T-helper 2 cell treated with Interferon-gamma antibody and Interleukin-4, amounts not matched to agents 5 μg/mL and 100 μg/mL, for 36 hours (primary cell): ENCODE results near the gene C9orf50.

Source experiments
- DNase-seq: peaks from one replicate; pipeline ENCODE4 v3.0.0; 2021; ENCODE audit warnings: low spot score
- H3K27ac Mint-ChIP-seq: one replicate; pipeline ENCODE4 v1.8.0; 2021; ENCODE audit warnings: mild to moderate bottlenecking, mixed read lengths
- H3K27me3 Mint-ChIP-seq: one replicate; pipeline ENCODE4 v1.8.0; 2021; ENCODE audit warnings: low read depth, mixed read lengths
- H3K36me3 Mint-ChIP-seq: one replicate; pipeline ENCODE4 v1.8.0; 2021; ENCODE audit warnings: low read depth, mixed read lengths
- H3K4me1 Mint-ChIP-seq: one replicate; pipeline ENCODE4 v1.8.0; 2021; ENCODE audit warnings: low read depth, mixed read lengths
- H3K4me3 Mint-ChIP-seq: one replicate; pipeline ENCODE4 v1.8.0; 2022; ENCODE audit warnings: mild to moderate bottlenecking, moderate library complexity, mixed read lengths
- H3K9me3 Mint-ChIP-seq: one replicate; pipeline ENCODE4 v1.8.0; 2021; ENCODE audit warnings: mixed read lengths

C9orf50 gene

DNA sequence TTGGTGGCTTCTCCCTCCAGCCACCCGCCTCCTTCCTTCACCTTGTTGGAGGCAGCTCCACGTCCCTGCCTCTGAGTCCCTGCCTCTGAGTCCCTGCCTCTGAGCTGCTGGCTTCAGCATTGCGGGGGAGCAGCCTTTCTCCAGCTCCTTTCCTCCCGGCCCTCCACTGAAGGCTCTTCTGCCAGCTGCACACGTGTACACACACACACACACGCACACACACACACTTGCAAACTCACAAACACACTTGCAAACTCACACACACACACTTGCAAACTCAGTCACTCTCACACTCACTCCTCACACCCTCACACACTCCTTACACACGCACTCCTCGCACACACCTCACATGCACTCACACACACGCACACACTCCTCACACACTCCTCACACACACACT lies 45.1 kb downstream of the C9orf50 start:
- H3K27me3 Mint-ChIP-seq = peaks cover 2% of the 10 kb centered on the region
- H3K4me1 Mint-ChIP-seq = peaks cover 32% of the 10 kb centered on the region
- peak overlapping the region; percentile 2 for H3K4me3 Mint-ChIP-seq
- H3K9me3 Mint-ChIP-seq = peaks cover 7% of the 10 kb centered on the region
- DNase-seq = no peak
- H3K27ac Mint-ChIP-seq = peak overlapping the region; percentile 67
- peaks cover 2% of the 10 kb centered on the region for H3K36me3 Mint-ChIP-seq

DNA sequence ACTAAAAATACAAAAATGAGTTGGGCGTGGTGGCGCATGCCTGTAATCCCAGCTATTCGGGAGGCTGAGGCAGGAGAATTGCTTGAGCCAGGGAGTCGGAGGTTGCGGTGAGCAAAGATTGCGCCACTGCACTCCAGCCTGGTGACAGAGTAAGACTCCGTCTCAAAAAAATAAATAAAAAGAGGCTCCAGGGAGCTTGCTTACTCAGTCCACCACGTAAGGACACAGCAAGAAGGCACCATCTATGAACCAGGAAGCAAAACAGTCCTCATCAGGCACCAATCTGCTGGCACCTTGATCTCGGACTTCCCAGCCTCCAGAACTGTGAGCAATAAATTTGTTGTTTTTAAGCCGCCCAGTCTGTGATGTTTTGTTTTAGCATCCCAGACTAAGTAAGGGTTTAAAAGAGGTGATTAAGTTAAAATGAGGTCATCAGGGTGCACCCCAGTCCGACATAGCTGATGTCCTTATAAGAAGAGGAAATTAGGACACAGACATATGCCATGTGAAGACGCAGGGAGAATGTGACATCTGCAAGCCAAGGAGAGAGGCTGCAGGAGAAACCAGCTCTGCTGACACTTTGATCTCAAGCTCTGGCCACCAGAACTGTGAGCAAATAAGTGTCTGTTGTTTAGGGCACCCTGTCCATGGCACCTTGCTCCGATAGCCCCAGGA lies 45.9 kb downstream of the C9orf50 start:
- H3K4me3 Mint-ChIP-seq = no peak overlapping the region
- H3K4me1 Mint-ChIP-seq = peaks cover 28% of the 10 kb centered on the region
- peaks cover 7% of the 10 kb centered on the region for H3K9me3 Mint-ChIP-seq
- H3K36me3 Mint-ChIP-seq = peaks cover 2% of the 10 kb centered on the region
- H3K27ac Mint-ChIP-seq = no peak overlapping the region
- H3K27me3 Mint-ChIP-seq = peaks cover 2% of the 10 kb centered on the region
- DNase-seq = no peak

DNA sequence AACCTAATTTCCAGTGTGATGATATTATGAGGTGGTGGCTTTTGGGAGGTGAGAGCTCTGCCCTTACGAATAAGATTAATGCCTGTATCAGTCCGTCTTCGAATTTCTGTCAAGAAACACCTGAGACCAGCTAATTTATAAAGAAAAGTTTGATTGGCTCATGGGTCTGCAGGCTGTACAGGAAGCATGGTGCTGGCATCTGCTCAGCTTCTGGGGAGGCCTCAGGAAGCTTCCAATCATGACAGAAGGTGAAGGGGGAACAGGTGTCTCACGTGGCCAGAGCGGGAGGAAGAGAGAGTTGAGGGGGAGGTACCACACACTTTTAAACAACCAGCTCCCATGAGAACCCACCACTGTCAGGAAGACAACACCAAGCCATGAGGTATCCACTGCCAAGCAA lies 46.9 kb downstream of the C9orf50 start:
- Mint-ChIP-seq H3K4me3 (no peak overlapping the region), H3K36me3 (peaks cover 3% of the 10 kb centered on the region), H3K27ac (no peak overlapping the region), H3K4me1 (peaks cover 23% of the 10 kb centered on the region), H3K9me3 (peaks cover 7% of the 10 kb centered on the region), H3K27me3 (peaks cover 7% of the 10 kb centered on the region)
- DNase-seq = no peak

DNA sequence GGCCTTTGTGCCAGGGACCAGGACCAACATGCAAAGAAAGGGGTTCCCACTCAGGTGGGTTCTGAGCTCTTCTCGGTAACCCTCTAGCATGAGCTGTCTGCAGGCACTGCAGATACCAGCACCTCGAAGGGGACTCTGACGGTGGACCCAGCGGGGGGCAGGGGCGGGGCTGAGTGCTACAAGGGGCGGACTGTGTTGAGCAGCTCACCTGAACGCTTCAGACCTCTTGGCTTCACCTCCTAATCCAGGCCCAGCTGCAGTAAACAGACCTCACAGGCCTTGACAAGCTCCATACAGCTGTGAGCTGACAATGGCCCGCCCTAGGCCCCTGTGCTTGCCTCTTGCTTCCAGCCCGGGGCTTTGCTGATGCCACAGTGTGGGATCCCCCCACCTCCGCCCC lies 48.4 kb downstream of the C9orf50 start:
- H3K36me3 Mint-ChIP-seq = peaks cover 3% of the 10 kb centered on the region
- H3K9me3 Mint-ChIP-seq = peaks cover 7% of the 10 kb centered on the region
- peaks cover 21% of the 10 kb centered on the region for H3K4me1 Mint-ChIP-seq
- no peak for DNase-seq
- no peak overlapping the region for H3K27ac Mint-ChIP-seq
- peaks cover 16% of the 10 kb centered on the region for H3K27me3 Mint-ChIP-seq
- H3K4me3 Mint-ChIP-seq = no peak overlapping the region

DNA sequence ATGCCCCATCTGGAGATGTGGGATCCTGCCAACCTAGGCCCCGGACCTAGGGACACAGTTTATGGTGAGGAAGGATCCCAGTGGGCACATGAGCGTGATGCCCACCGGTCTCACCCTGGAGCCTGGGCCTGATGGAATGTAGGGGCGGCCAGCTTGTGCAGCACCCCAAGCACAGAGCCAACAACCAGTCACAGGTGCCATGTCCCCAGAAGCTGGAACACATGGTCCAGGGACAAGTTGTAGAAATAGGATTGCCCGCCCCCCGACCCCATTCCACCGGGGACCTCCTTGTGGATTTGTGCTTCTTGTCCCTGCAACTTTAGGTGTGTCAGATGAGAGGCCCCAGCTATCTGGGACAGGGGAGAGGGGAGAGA lies 48.9 kb downstream of the C9orf50 start:
- Mint-ChIP-seq H3K4me1 (peaks cover 19% of the 10 kb centered on the region), H3K4me3 (no peak overlapping the region), H3K27ac (no peak overlapping the region), H3K36me3 (peaks cover 3% of the 10 kb centered on the region), H3K27me3 (peaks cover 21% of the 10 kb centered on the region), H3K9me3 (peaks cover 7% of the 10 kb centered on the region)
- DNase-seq = no peak

DNA sequence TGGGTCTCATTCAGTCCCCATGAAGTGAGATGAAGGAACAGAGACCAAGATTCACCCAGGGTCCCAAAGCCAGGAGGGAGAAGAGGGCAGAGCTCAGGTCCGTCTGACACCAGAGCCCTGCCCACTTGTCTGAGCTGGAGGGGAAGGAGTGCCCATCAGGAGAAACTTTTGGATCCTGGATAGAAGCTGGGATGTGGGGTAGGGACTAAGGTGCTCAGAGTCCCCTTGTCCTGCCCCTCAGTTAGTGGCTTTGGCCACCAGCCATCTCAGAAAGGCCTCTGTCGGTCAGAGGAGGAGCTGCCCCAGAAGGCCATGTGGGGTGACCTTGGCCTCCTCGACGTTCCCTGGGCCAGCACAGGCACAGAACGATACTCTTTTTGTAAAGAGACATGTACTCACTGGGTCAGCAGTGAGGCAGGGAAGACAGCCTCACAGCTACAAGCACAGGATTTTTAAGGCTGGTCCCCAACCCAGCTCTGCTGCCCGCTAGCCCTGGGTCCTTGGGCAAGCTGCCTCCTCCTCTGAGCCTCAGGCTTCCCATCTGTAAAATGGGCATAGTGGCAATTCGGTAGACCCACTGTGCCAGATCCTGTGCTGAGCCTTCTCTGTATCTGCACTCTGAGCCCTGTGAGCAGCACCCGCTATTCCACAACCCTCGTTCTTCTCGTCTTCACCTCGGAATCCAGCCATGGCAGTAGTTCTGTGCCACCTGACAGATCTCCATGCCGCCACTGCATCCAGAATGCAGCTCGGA lies 49.4 kb downstream of the C9orf50 start:
- Mint-ChIP-seq H3K27me3 (peaks cover 23% of the 10 kb centered on the region), H3K27ac (peak overlapping the region; percentile 43), H3K36me3 (peaks cover 3% of the 10 kb centered on the region), H3K4me1 (peaks cover 19% of the 10 kb centered on the region), H3K4me3 (no peak overlapping the region), H3K9me3 (peaks cover 7% of the 10 kb centered on the region)
- DNase-seq = no peak

DNA sequence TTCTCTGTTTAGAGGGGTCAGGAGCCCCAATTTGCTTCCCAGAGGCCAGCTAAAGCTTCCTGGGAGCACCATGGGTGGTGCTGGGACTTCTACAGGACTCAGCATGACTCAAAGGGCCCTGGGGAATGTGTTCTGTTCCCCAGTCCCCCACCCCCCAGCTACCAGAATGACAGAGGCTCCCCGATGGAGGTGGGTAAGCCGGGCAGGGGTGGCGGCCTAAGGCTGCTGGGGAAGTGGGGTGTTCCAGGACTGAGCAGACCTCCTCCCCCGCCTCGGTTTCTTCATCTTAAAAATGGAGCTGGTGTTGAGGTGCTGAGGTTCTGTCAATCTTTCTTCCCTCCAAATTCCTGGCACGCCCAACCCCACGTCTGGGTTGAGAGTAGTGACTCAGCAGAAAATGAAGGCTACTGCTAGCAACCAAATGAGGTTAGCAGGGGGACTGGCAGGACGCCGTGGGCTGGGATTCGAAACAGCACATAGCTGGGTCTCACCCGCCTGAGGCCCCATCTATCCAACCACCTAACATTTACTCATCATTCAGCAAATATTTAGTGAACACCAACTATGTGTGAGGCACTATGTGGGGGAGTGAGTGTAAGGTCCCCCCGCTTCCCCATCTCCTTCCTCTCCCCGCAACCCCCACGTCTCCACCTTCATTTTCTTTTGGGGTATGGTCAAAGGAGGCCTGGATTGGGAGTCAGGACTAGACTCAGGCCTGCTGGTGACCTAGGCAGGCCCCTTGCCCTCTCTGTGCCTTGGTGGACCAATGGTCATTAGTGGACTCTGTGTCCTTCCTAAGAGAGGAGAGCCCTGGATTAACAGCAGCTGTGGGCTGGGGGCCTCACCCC lies 50.2 kb downstream of the C9orf50 start:
- Mint-ChIP-seq H3K4me3 (no peak overlapping the region), H3K4me1 (peaks cover 14% of the 10 kb centered on the region), H3K36me3 (peaks cover 3% of the 10 kb centered on the region), H3K27ac (peak overlapping the region; percentile 43), H3K27me3 (peaks cover 28% of the 10 kb centered on the region), H3K9me3 (peaks cover 7% of the 10 kb centered on the region)
- no peak for DNase-seq

DNA sequence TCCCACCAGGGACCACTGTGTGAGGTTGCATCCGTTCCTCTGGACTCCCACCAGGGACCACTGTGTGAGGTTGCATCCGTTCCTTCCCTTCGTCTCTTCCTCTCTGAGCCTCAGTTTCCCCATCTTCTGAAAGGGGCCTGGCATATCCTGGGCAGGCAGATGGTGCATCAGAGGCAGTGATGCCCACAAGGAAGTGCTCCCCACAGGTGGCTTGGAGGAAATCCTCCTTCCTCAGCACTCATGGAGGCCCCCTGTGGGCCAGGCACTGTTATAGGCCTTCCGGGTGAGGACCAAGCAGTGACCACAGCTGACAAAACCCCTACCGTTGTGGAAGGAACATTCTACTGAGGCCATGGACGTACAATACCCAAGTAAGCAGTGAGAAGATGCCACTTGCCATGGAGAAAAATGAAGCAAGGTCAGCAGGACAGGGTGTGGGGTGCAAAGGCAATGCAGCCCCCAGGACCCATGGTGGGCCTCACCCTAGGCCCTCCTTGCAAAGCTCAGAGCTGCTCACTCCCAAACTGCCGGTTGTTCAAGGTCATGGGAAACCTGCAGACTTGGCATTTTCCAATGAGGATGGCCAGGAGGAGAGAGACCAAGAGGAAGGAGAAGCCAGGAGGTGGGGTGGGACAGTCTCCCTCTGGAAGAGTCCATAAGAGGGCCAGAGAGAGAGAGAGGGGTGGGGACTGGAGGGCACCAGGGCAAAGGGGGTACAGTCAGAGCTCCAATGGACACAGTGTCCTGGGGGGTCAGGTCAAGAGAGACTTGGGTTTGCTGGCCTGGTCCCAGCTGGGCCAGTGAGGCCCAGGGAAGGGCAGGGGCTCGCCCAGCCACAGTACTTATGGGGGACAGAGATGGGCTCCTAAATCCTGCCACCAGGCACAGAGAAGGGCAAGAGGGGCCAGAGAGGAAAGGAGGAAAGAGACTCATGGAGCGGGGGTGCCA lies 51.1 kb downstream of the C9orf50 start:
- Mint-ChIP-seq H3K27me3 (peaks cover 29% of the 10 kb centered on the region), H3K4me1 (peaks cover 14% of the 10 kb centered on the region), H3K27ac (peak overlapping the region; percentile 42), H3K9me3 (peaks cover 7% of the 10 kb centered on the region), H3K4me3 (peak overlapping the region; percentile 78), H3K36me3 (peaks cover 3% of the 10 kb centered on the region)
- DNase-seq = no peak

DNA sequence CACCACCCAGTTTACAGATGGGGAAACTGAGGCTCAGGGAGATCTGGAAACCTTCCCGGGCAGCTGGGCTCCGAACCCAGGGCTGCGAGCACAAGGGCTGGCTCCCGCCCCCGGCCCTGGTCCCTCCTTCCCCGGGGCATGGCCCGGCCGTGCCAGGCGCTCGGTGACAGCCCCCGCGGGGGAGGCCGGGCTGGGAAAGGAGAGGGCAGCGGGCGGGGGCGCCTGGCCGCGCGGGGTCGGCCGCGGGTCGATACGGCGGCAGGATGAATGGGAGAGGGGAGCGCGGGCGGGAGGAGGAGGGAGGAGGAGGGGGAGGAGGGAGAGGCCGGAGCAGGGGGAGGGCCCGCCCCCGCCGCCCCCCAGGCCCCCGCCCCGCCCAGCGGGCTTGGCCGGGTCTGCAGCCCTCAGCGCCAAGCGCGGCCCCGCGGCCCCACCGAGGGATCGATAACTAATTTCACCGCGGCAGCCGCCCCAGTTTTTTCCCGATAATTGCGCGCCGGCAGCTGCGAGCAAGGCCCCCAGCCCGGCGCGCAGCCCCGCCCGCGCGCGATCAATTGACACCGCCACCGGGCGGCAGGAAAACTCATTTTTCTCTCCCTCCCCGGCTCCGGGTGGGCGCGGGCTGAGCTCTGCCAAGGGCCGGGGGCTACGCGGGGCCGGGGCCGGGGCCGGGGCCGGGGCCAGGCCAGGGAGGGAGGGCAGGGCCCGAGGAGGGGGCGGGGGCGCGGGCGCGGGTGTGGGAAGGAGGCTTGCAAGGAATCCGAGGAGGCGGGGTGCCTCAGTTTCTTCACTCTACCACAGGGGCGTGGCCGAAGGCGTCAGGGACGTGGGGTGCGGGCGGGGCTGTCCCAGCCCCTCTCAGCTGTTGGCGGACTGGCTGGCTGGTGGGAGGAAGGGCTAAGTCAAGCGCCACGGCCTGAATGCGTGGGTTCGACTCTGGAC lies 52.1 kb downstream of the C9orf50 start:
- Mint-ChIP-seq H3K4me1 (peaks cover 14% of the 10 kb centered on the region), H3K9me3 (peaks cover 4% of the 10 kb centered on the region), H3K4me3 (peak overlapping the region; percentile 78), H3K36me3 (peaks cover 1% of the 10 kb centered on the region), H3K27ac (no peak overlapping the region), H3K27me3 (peaks cover 32% of the 10 kb centered on the region)
- no peak for DNase-seq

DNA sequence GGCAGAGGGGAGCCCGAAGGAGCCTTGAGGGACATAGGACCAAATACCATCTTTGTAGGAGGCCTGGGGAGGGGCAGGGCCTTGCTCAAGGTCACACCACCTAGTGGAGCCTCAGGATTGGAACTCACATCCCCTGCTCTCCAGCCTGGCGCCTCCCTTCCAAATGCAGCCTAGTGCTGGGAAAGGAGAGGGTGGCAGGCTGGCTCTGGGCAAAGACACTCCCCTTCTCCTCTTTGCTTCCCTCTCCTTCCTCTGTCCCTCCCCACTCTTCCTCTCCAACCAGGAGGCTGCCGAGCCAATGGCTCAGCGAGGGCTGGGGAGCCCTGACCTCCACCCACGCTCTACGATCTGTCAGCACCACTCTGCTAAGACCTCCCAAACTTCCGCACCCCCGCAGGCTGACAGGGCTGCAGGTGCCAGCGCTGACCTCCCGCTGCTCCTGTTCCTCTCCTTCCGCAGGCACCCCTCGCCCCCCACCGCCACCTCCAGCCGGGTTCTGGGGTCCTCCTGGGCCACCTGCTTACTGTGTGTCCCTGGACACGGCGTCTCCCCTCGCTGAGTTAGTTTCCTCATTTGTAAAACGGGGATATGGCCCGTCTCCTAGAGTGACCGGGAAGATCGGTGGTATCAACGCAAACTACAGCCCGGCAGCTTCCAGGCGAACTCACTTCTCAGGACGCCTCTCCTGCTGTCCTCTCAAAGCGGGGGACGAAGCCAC lies 52.9 kb downstream of the C9orf50 start:
- H3K27ac Mint-ChIP-seq = no peak overlapping the region

DNA sequence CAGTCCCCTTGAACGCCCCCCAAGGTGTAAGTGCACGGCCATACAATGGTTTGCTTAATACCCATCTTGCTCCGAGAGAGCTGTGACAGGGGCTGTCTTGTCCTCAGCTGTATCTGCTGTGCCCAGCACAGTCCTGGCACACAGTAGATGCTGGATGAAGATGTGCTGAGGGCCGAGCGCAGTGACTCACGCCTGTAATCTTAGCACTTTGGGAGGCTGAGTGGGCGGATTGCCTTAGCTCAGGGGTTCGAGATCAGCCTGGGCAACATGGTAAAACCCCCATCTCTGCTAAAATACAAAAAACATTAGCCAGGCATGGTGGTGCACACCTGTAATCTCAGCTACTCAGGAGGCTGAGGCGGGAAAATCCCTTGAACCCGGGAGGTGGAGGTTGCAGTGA lies 53.6 kb downstream of the C9orf50 start:
- Mint-ChIP-seq H3K4me1 (peaks cover 14% of the 10 kb centered on the region), H3K36me3 (peaks cover 1% of the 10 kb centered on the region), H3K9me3 (no peaks in the 10 kb centered on the region), H3K4me3 (no peak overlapping the region), H3K27ac (no peak overlapping the region), H3K27me3 (peaks cover 34% of the 10 kb centered on the region)
- DNase-seq = no peak

More for the DNA sequence above, 52.9 kb downstream of the C9orf50 start:
- Mint-ChIP-seq H3K4me1 (peaks cover 14% of the 10 kb centered on the region), H3K4me3 (peak overlapping the region; percentile 60), H3K9me3 (no peaks in the 10 kb centered on the region), H3K27me3 (peaks cover 32% of the 10 kb centered on the region), H3K36me3 (peaks cover 1% of the 10 kb centered on the region)
- DNase-seq = no peak
